K562 (cell line): ENCODE measurements around the gene SNRPA. TPM values are rescaled to one million over a fixed set of nuclear protein-coding genes. Genes with fewer than 3 reads are reported as not detected.

Experiments
- ARHGAP35 ChIP-seq: fragments of 450-650 bp; IDR thresholded peaks from 2 replicates; pipeline ENCODE4 v1.6.1; 2018; ENCODE audit not compliant: partially characterized antibody
- CHD4 ChIP-seq: fragments of 200-600 bp; sonication (generic); IDR thresholded peaks from 3 replicates; pipeline ENCODE4 v1.6.1; 2012; ENCODE audit warnings: low read depth, mild to moderate bottlenecking, mixed read lengths, low read length, inconsistent platforms; ENCODE audit not compliant: insufficient read depth, insufficient replicate concordance, poor library complexity, severe bottlenecking
- EHMT2 ChIP-seq: fragments of 450-650 bp; IDR thresholded peaks from 2 replicates; pipeline ENCODE4 v1.6.1; 2018; ENCODE audit warnings: antibody characterized with exemption
- ERF ChIP-seq: fragments of 450-650 bp; formaldehyde crosslinking; IDR thresholded peaks from 2 replicates; pipeline ENCODE4 v1.4.0; 2020; ENCODE audit warnings: mild to moderate bottlenecking, mixed read lengths
- KAT2B ChIP-seq: IDR thresholded peaks from one replicate; pipeline ENCODE4 v1.6.1; 2012; ENCODE audit warnings: low read depth, mild to moderate bottlenecking, control low read depth, inconsistent platforms, low read length, moderate library complexity
- L3MBTL2 ChIP-seq: fragments of 450-650 bp; IDR thresholded peaks from 2 replicates; pipeline ENCODE4 v1.6.1; 2016; ENCODE audit warnings: mild to moderate bottlenecking, moderate library complexity
- LEF1 ChIP-seq: fragments of 450-650 bp; IDR thresholded peaks from 2 replicates; pipeline ENCODE4 v1.6.1; 2016; ENCODE audit warnings: mild to moderate bottlenecking
- MBD2 ChIP-seq: sonication (generic); IDR thresholded peaks from 2 replicates; pipeline ENCODE4 v1.6.1; 2016; ENCODE audit warnings: low read depth, borderline replicate concordance
- NELFE ChIP-seq: IDR thresholded peaks from 2 replicates; pipeline ENCODE4 v1.6.1; 2011; ENCODE audit warnings: mild to moderate bottlenecking; ENCODE audit not compliant: insufficient read depth, insufficient read length
- NFIX ChIP-seq: fragments of 250-450 bp; sonication (Bioruptor Pico); IDR thresholded peaks from 2 replicates; pipeline ENCODE4 v1.4.0; 2020; ENCODE audit warnings: low read depth, mild to moderate bottlenecking, moderate library complexity
- PHF21A ChIP-seq: fragments of 450-650 bp; IDR thresholded peaks from 2 replicates; pipeline ENCODE4 v1.6.1; 2017; ENCODE audit warnings: low read depth, borderline replicate concordance
- PML ChIP-seq: IDR thresholded peaks from 2 replicates; pipeline ENCODE4 v1.6.1; 2012; ENCODE audit warnings: low read length, inconsistent platforms
- POLR3A ChIP-seq: IDR thresholded peaks from 2 replicates; pipeline ENCODE4 v1.6.1; 2011; ENCODE audit warnings: borderline replicate concordance, mild to moderate bottlenecking, moderate library complexity; ENCODE audit not compliant: insufficient read length, insufficient read depth; ENCODE audit errors: extremely low read depth
- PRMT5 ChIP-seq: sonication (generic); formaldehyde crosslinking; IDR thresholded peaks from 2 replicates; pipeline ENCODE4 v1.5.0; 2020; ENCODE audit warnings: missing genetic modification reagents
- SMARCA4 ChIP-seq: fragments of 450-650 bp; IDR thresholded peaks from 2 replicates; pipeline ENCODE4 v1.6.1; 2016
- SMARCC2 ChIP-seq: fragments of 450-650 bp; IDR thresholded peaks from 2 replicates; pipeline ENCODE4 v1.6.1; 2017; ENCODE audit warnings: antibody characterized with exemption, moderate library complexity, mild to moderate bottlenecking, low read depth
- TRIM25 ChIP-seq: fragments of 450-650 bp; IDR thresholded peaks from 2 replicates; pipeline ENCODE4 v1.7.0; 2016; ENCODE audit warnings: borderline replicate concordance
- ZC3H8 ChIP-seq: fragments of 450-650 bp; IDR thresholded peaks from 2 replicates; pipeline ENCODE4 v1.6.1; 2017
- ZKSCAN8 ChIP-seq: fragments of 200-800 bp; sonication (Bioruptor generic); IDR thresholded peaks from 2 replicates; pipeline ENCODE4 v1.6.1; 2016; ENCODE audit warnings: missing genetic modification characterization, missing compliant biosample characterization
- ZNF197 ChIP-seq: fragments of 200-800 bp; sonication (Bioruptor generic); IDR thresholded peaks from 2 replicates; pipeline ENCODE4 v1.6.1; 2016; ENCODE audit warnings: low read depth, missing genetic modification characterization, missing compliant biosample characterization
- polyA plus RNA-seq, 8 experiments: library from polyadenylated mRNA; depleted of rRNA in 4 of 8; stranded (reverse) in 5 of 8; unstranded in 3 of 8; fragments of >200 nt; fragmentation: Nextera tagmentation in 2 of 8; fragmentation: Illumina TruSeq in 1 of 8; extraction: Ambion mirVana in 2 of 8; extraction: Trizol in 1 of 8; gene quantifications; 2 replicates each; pipeline versions ENCODE4 v1.2.1 to v1.2.3, GENCODE V29; 2011 to 2014; ENCODE audit warnings: inconsistent platforms in 1 of 8, missing spikeins in 1 of 8
- total RNA-seq, 7 experiments: library from RNA; depleted of rRNA in 6 of 7; stranded (reverse); fragments of >200 nt in 6 of 7; fragmentation: Illumina TruSeq in 2 of 7; extraction: Trizol in 2 of 7; gene quantifications; 2 replicates each; pipeline versions ENCODE4 v1.2.1 to v1.2.3, GENCODE V29; 2011 to 2021; ENCODE audit warnings: low replicate concordance in 1 of 7
- TF ChIP-seq, protein P1 (sequence below): sonication (generic); formaldehyde crosslinking; IDR thresholded peaks from 2 replicates; pipeline ENCODE4 v1.8.0; 2022; ENCODE audit warnings: mild to moderate bottlenecking, missing genetic modification reagents
- TF ChIP-seq, protein P2 (sequence below): fragments of 450-650 bp; IDR thresholded peaks from 2 replicates; pipeline ENCODE4 v1.6.1; 2016; ENCODE audit warnings: missing biosample characterization, missing genetic modification characterization
- TF ChIP-seq, protein P3 (sequence below): fragments of 250-450 bp; sonication (Bioruptor Pico); IDR thresholded peaks from 2 replicates; pipeline ENCODE4 v1.5.0; 2021

Gene SNRPA
- total and polyA plus RNA-seq, 9 of the 15 experiments (the other 6 are each of a cell fraction or from before 2014, with no cell fraction given) = 16.3 to 311 (median 193) TPM

- TF ChIP-seq TRIM25 (0 out of 2 replicates have a peak, but pooled peaks have one; percentile 58), ZNF197 (no peak), POLR3A (no peak), NELFE (no peak), ARHGAP35 (peak; percentile 31), SMARCC2 (0 out of 2 replicates have a peak, but pooled peaks have one; percentile 22), CHD4 (no peak), ERF (no peak), ZC3H8 (0 out of 2 replicates have a peak, but pooled peaks have one; percentile 20), SMARCA4 (0 out of 2 replicates have a peak, but pooled peaks have one; percentile 40), ZKSCAN8 (CRISPR knock-in tag) (no peak), EHMT2 (no peak), LEF1 (0 out of 2 replicates have a peak, but pooled peaks have one; percentile 19), PRMT5 (CRISPR knock-in tag) (no peak), MBD2 (no peak), KAT2B (no peak), L3MBTL2 (no peak), PHF21A (no peak), PML (no peak), NFIX (no peak)
- TF ChIP-seq, protein P1, sequence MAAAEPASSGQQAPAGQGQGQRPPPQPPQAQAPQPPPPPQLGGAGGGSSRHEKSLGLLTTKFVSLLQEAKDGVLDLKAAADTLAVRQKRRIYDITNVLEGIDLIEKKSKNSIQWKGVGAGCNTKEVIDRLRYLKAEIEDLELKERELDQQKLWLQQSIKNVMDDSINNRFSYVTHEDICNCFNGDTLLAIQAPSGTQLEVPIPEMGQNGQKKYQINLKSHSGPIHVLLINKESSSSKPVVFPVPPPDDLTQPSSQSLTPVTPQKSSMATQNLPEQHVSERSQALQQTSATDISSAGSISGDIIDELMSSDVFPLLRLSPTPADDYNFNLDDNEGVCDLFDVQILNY (CRISPR knock-in tag) = no peak
- TF ChIP-seq, protein P2, sequence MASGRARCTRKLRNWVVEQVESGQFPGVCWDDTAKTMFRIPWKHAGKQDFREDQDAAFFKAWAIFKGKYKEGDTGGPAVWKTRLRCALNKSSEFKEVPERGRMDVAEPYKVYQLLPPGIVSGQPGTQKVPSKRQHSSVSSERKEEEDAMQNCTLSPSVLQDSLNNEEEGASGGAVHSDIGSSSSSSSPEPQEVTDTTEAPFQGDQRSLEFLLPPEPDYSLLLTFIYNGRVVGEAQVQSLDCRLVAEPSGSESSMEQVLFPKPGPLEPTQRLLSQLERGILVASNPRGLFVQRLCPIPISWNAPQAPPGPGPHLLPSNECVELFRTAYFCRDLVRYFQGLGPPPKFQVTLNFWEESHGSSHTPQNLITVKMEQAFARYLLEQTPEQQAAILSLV (tag) = no peak
- TF ChIP-seq, protein P3, sequence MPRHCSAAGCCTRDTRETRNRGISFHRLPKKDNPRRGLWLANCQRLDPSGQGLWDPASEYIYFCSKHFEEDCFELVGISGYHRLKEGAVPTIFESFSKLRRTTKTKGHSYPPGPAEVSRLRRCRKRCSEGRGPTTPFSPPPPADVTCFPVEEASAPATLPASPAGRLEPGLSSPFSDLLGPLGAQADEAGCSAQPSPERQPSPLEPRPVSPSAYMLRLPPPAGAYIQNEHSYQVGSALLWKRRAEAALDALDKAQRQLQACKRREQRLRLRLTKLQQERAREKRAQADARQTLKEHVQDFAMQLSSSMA (CRISPR knock-in tag) = no peak
These were observed 27.8 kb downstream of the SNRPA start (continued) for GRCh38 chr19:40778706-40779284.
